ENCODE data around the gene HOXC9.
"Not testable (repeated sequence)": the region's sequence is repeated elsewhere in the genome, so short reads cannot be mapped to it uniquely, and the experiment has no call there.

The HOXC9 gene

GRCh38 chr12:54041097-54041690 lies 41.2 kb downstream of the HOXC9 start:
- H3K4me3 ChIP-seq (ENCODE audit: low read length) = no peak overlapping the region
- no peak for TF ChIP-seq CTCF (conservative IDR thresholded peaks at IDR 0.05; ENCODE audit: low read length)
- no peak for DNase-seq (ENCODE audit: low read depth)

DNA sequence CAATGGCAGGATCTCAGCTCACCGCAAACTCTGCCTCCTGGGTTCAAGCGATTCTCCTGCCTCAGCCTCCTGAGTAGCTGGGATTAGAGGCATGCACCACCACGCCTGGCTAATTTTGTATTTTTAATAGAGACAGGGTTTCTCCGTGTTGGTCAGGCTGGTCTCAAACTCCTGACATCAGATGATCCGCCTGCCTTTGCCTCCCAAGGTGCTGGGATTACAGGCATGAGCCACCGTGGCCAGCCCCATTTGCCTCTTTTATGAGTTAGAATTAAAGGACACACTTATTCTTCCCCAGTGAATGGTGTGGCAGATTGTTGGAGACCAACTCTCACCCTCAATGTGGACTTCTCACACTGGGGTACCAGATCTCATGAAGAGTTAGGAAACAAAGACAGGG lies 42.1 kb downstream of the HOXC9 start:
- H3K4me3 ChIP-seq (ENCODE audit: low read length); DNase-seq (ENCODE audit: low read depth): not testable (repeated sequence)

DNA sequence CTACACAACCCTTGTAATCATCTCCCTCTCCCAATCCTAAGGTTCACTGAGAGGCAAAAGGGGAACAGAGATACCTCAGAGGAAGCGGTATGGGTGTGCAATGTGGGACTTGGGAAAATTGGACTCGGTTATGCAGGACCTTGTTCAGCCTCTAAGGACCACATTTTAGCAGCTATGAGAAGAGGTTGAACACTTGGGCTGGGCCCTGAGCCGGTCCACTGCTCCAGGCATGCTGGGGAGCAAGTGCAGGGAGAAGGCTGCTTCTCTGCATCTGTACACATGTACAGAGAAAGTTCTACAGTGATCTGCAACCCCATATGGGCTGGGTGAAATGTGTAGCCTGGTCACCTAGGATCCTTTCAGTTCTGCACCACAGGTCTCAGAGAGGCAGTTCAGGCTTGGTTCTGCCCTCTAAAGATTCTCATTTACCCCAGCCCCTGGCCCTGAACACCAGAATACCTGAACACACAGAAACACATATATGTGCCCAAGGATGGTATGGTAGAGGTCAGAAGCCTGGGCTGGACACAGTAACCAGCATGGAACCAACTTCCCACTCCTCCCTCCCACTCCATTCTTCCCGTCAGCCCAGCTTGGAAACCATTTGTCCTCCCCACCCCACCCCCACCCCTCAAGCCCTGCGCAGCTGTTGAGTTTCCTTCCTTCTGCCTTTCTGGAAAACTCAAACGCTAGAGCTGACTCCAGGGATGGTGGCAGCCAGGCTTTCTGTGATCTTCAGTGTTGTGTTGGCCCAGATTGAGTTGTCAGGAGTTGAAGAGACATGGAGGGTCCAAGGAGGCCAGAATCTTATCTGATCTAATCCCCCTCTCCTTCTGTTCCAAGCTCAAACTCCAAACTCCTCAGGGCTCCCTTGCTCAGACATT lies 43.3 kb downstream of the HOXC9 start:
- no peak for TF ChIP-seq CTCF (conservative IDR thresholded peaks at IDR 0.05; ENCODE audit: low read length)
- no peak for DNase-seq (ENCODE audit: low read depth)
- no peak overlapping the region for H3K4me3 ChIP-seq (ENCODE audit: low read length)

GRCh38 chr12:54044425-54045103 lies 44.6 kb downstream of the HOXC9 start:
- no peak for DNase-seq (ENCODE audit: low read depth)
- no peak for TF ChIP-seq CTCF (conservative IDR thresholded peaks at IDR 0.05; ENCODE audit: low read length)
- H3K4me3 ChIP-seq (ENCODE audit: low read length) = no peak overlapping the region

GRCh38 chr12:54045401-54045800 lies 45.4 kb downstream of the HOXC9 start:
- no peak overlapping the region for H3K4me3 ChIP-seq (ENCODE audit: low read length)
- no peak for TF ChIP-seq CTCF (conservative IDR thresholded peaks at IDR 0.05; ENCODE audit: low read length)
- DNase-seq (ENCODE audit: low read depth) = no peak

DNA sequence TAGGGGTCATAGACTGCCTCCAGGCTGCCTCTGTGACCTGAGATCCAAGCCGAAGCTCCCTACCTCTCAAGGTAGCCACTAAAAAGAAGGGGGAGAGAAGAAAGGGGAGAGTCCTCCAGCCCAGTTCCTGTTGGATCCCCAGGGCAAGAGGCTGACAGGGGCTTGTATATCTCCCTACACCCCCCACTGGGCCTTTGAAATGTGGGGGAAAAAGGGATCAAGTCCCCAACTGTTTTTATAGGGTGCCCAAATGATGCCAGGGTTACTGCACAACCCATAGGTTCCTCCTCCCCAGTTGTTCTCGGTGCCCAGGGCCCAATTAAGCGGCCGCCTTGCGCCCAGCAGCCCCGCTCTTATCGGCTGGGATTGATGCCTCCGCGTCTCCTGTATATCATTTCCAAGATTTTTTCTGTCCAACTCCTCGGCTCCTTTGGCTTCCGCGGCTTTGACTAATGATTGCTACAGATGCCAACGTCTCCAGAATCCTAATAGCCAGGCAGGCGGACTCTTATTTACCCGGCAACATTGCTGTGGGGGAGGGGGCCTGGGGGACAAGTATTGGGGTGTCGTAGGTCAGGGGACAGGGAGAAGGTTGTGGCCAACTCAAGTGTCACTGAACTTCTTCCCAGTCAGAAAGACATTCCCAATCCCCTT lies 46.0 kb downstream of the HOXC9 start:
- DNase-seq (ENCODE audit: low read depth) = no peak
- no peak overlapping the region for H3K4me3 ChIP-seq (ENCODE audit: low read length)
- no peak for TF ChIP-seq CTCF (conservative IDR thresholded peaks at IDR 0.05; ENCODE audit: low read length)

GRCh38 chr12:54046809-54047159 lies 46.8 kb downstream of the HOXC9 start:
- no peak for TF ChIP-seq CTCF (conservative IDR thresholded peaks at IDR 0.05; ENCODE audit: low read length)
- no peak for DNase-seq (ENCODE audit: low read depth)
- H3K4me3 ChIP-seq (ENCODE audit: low read length) = no peak overlapping the region

All from AG10803 (cell line).